Measurements from ENCODE around the gene NR2C1. TPM values are rescaled to one million over a fixed set of nuclear protein-coding genes. Genes with fewer than 3 reads are reported as not detected.

The NR2C1 gene
- total RNA-seq, 1 donor from 2014 or later: 26.1 TPM

Other genes with a start within 250 kb of the NR2C1 start
- gene NDUFA12, start 69.9 kb downstream of the NR2C1 start, total RNA-seq: 113 TPM in 2 replicates
- 0.64 and 0.86 TPM in 2 replicates for gene FGD6, start 143.8 kb upstream of the NR2C1 start, total RNA-seq
- gene VEZT, start 144.2 kb upstream of the NR2C1 start, total RNA-seq: 58.1 and 64.7 TPM in 2 replicates